HepG2 (cell line): Measurements from ENCODE around the gene PCIF1. TPM values are rescaled to one million over a fixed set of nuclear protein-coding genes. Genes with fewer than 3 reads are reported as not detected.
A peak's percentile ranks its signal among the peaks of the same experiment; 100 is the strongest.

ENCODE experiments used
- AGO2 ChIP-seq: fragments of 200-400 bp; formaldehyde crosslinking; optimal IDR thresholded peaks from 2 replicates; pipeline ENCODE3; 2017; ENCODE audit warnings: mild to moderate bottlenecking, low read depth, low read length, moderate library complexity
- ATM ChIP-seq: fragments of 450-650 bp; IDR thresholded peaks from 2 replicates; pipeline ENCODE4 v1.7.1; 2017; ENCODE audit warnings: mild to moderate bottlenecking, borderline replicate concordance
- DMAP1 ChIP-seq: IDR thresholded peaks from 2 replicates; pipeline ENCODE4 v1.6.1; 2016
- GABPB1 ChIP-seq: IDR thresholded peaks from 2 replicates; pipeline ENCODE4 v1.6.1; 2016; ENCODE audit warnings: mild to moderate bottlenecking, missing genetic modification reagents, moderate library complexity, missing compliant biosample characterization
- GTF3A ChIP-seq: sonication (generic); formaldehyde crosslinking; conservative IDR thresholded peaks from 2 replicates; pipeline ENCODE4 v1.4.0; 2020; ENCODE audit warnings: mild to moderate bottlenecking, missing genetic modification reagents
- IKZF4 ChIP-seq: sonication (generic); formaldehyde crosslinking; IDR thresholded peaks from 2 replicates; pipeline ENCODE4 v1.5.1; 2020; ENCODE audit warnings: borderline replicate concordance, mild to moderate bottlenecking, low read depth, missing genetic modification reagents; ENCODE audit errors: not compliant biosample characterization
- POGZ ChIP-seq: sonication (generic); formaldehyde crosslinking; IDR thresholded peaks from 2 replicates; pipeline ENCODE4 v1.4.0; 2020; ENCODE audit warnings: mild to moderate bottlenecking, missing genetic modification reagents
- TAF15 ChIP-seq: fragments of 200-400 bp; formaldehyde crosslinking; IDR thresholded peaks from one replicate; pipeline ENCODE4 v1.6.1; 2018; ENCODE audit warnings: mild to moderate bottlenecking, low read depth, low read length; ENCODE audit not compliant: poor library complexity, severe bottlenecking
- TFDP2 ChIP-seq: sonication (generic); formaldehyde crosslinking; IDR thresholded peaks from 2 replicates; pipeline ENCODE4 v1.4.0; 2020; ENCODE audit warnings: missing genetic modification reagents
- USF2 ChIP-seq, 2 experiments: sonication (generic) in 1 of 2; formaldehyde crosslinking in 1 of 2; IDR thresholded peaks; 2 replicates each; pipeline versions ENCODE4 v1.5.1 to v1.6.1; 2011 to 2020; ENCODE audit warnings: borderline replicate concordance in 1 of 2, low read depth in 1 of 2, low read length in 1 of 2, mild to moderate bottlenecking in 1 of 2, missing genetic modification reagents in 1 of 2, moderate library complexity in 1 of 2
- ZFP37 ChIP-seq: sonication (generic); formaldehyde crosslinking; IDR thresholded peaks from 2 replicates; pipeline ENCODE4 v1.4.0; 2020; ENCODE audit warnings: missing genetic modification reagents, borderline replicate concordance
- ZFYVE20 ChIP-seq: sonication (generic); formaldehyde crosslinking; IDR thresholded peaks from 2 replicates; pipeline ENCODE4 v1.8.0; 2023; ENCODE audit warnings: low read depth, mild to moderate bottlenecking, moderate library complexity, missing genetic modification reagents, borderline replicate concordance
- ZNF124 ChIP-seq: sonication (generic); formaldehyde crosslinking; IDR thresholded peaks from 2 replicates; pipeline ENCODE4 v1.4.0; 2020; ENCODE audit warnings: missing genetic modification reagents
- ZNF17 ChIP-seq: sonication (generic); formaldehyde crosslinking; IDR thresholded peaks from 2 replicates; pipeline ENCODE4 v1.5.0; 2020; ENCODE audit warnings: mild to moderate bottlenecking, missing genetic modification reagents
- ZNF20 ChIP-seq: sonication (generic); formaldehyde crosslinking; IDR thresholded peaks from 2 replicates; pipeline ENCODE4 v1.4.0; 2020; ENCODE audit warnings: mild to moderate bottlenecking, moderate library complexity, missing genetic modification reagents
- ZNF430 ChIP-seq: sonication (generic); formaldehyde crosslinking; IDR thresholded peaks from 2 replicates; pipeline ENCODE4 v1.9.0; 2021; ENCODE audit warnings: mild to moderate bottlenecking, missing genetic modification reagents
- ZNF558 ChIP-seq: sonication (generic); formaldehyde crosslinking; IDR thresholded peaks from 2 replicates; pipeline ENCODE4 v1.9.0; 2022; ENCODE audit warnings: mild to moderate bottlenecking, missing genetic modification reagents, borderline replicate concordance
- ZNF609 ChIP-seq: sonication (generic); formaldehyde crosslinking; IDR thresholded peaks from 2 replicates; pipeline ENCODE4 v1.4.0; 2020; ENCODE audit warnings: mild to moderate bottlenecking, missing genetic modification reagents, borderline replicate concordance
- ZNF629 ChIP-seq: sonication (generic); formaldehyde crosslinking; conservative IDR thresholded peaks from 2 replicates; pipeline ENCODE4 v1.5.0; 2020; ENCODE audit warnings: missing genetic modification reagents
- ZNF703 ChIP-seq: sonication (generic); formaldehyde crosslinking; IDR thresholded peaks from 2 replicates; pipeline ENCODE4 v1.5.1; 2020; ENCODE audit warnings: missing genetic modification reagents, mild to moderate bottlenecking, moderate library complexity, borderline replicate concordance
- polyA plus RNA-seq, 8 experiments: library from polyadenylated mRNA; depleted of rRNA in 3 of 8; stranded (reverse) in 7 of 8; unstranded in 1 of 8; fragments of >200 nt; fragmentation: Illumina TruSeq in 4 of 8; extraction: Trizol in 4 of 8; gene quantifications; 2 replicates each; pipeline versions ENCODE4 v1.2.1 to v1.2.3, GENCODE V29; 2011 to 2016; ENCODE audit warnings: low read depth in 4 of 8, missing spikeins in 1 of 8, mixed read lengths in 1 of 8; ENCODE audit not compliant: insufficient read depth in 1 of 8
- total RNA-seq, 5 experiments: library from RNA; depleted of rRNA; stranded (reverse); fragments of >200 nt; fragmentation: Illumina TruSeq; extraction: Trizol; gene quantifications; 2 replicates each; pipeline ENCODE4 v1.2.3, GENCODE V29; 2016; ENCODE audit warnings: low read depth in 1 of 5

Gene PCIF1
- total and polyA plus RNA-seq, 2 of the 13 experiments (the other 11 are each of a cell fraction or from before 2014, with no cell fraction given) = 20.9 to 24.4 TPM

GRCh38 chr20:45890985-45891983, 43.2 kb upstream of the PCIF1 start, which contains the start of the genes CTSA and NEURL2 (continued):
- TF ChIP-seq USF2 (IDR thresholded peaks at IDR 0.05; ENCODE audit: low read depth, low read length) (peak; percentile 100), USF2 (CRISPR knock-in tag; IDR thresholded peaks at IDR 0.05; ENCODE audit: borderline replicate concordance) (peak; percentile 100), ZNF609 (CRISPR knock-in tag) (peak; percentile 95), ZNF703 (CRISPR knock-in tag) (peak; percentile 93), ZNF124 (CRISPR knock-in tag) (peak; percentile 97), AGO2 (peak; percentile 13), TAF15 (peak; percentile 32), TFDP2 (peak; percentile 99), IKZF4 (CRISPR knock-in tag) (peak; percentile 99), GABPB1 (CRISPR knock-in tag) (peak; percentile 92), GTF3A (CRISPR knock-in tag) (peak; percentile 98; the same call in 1 of the 2 replicates), ZFYVE20 (CRISPR knock-in tag) (peak; percentile 90), ZNF629 (CRISPR knock-in tag) (peak; percentile 73), ATM (no peak), ZNF430 (CRISPR knock-in tag) (peak; percentile 100), DMAP1 (CRISPR knock-in tag) (peak; percentile 100), ZNF17 (peak; percentile 89), ZNF20 (peak; percentile 94), ZFP37 (CRISPR knock-in tag) (peak; percentile 94), ZNF558 (CRISPR knock-in tag) (peak; percentile 99), POGZ (CRISPR knock-in tag) (peak; percentile 99)
